ENCODE results near the gene CCNF. TPM values are rescaled to one million over a fixed set of nuclear protein-coding genes. Genes with fewer than 3 reads are reported as not detected.

CCNF gene
- total RNA-seq, 1 donor from 2014 or later: 0.43 TPM

DNA sequence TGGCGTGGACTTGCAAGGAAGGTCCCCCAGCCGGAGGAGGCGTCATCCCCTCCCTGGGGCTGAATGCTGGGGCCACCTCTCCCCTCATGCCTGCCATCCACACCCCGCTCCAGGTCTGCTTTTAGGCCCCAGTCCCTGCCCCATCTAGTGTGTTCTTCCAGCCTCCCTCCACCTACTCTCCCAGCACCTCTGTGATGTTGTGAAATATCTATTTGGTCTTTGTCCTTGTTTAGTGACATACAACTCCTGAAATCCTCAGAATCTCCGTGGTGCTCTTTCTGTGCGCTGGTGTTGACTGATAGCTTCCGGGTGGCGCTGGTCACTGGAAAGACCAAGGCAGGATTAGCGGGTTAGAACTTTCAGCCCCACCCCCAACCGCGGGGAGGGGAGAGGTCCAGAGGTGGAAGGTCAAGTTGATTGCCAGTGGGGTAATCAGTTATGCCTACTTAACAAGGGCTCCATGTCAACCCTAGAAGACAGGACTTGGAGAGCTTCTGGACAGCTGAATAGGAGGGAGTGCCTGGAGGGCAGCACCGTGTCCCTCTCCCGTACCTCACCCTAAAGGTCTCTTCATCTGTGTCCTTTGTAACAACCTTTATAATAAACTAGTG is 55.8 kb downstream of the CCNF start:
- DNase-seq (ENCODE audit: low spot score in 2 of 2): no peak
- no peaks in the 10 kb centered on the region for H3K27me3 ChIP-seq
- no peaks in the 10 kb centered on the region for H3K36me3 ChIP-seq
- no peaks in the 10 kb centered on the region for H3K9me3 ChIP-seq
- TF ChIP-seq, protein P1, sequence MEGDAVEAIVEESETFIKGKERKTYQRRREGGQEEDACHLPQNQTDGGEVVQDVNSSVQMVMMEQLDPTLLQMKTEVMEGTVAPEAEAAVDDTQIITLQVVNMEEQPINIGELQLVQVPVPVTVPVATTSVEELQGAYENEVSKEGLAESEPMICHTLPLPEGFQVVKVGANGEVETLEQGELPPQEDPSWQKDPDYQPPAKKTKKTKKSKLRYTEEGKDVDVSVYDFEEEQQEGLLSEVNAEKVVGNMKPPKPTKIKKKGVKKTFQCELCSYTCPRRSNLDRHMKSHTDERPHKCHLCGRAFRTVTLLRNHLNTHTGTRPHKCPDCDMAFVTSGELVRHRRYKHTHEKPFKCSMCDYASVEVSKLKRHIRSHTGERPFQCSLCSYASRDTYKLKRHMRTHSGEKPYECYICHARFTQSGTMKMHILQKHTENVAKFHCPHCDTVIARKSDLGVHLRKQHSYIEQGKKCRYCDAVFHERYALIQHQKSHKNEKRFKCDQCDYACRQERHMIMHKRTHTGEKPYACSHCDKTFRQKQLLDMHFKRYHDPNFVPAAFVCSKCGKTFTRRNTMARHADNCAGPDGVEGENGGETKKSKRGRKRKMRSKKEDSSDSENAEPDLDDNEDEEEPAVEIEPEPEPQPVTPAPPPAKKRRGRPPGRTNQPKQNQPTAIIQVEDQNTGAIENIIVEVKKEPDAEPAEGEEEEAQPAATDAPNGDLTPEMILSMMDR (IDR thresholded peaks at IDR 0.05): no peak
- H3K4me3 ChIP-seq: no peak overlapping the region
- no peak overlapping the region for H3K27ac ChIP-seq
- H3K4me1 ChIP-seq: peaks cover 8 to 17% of the 10 kb centered on the region in 2 donors
- intact Hi-C loops (cut with DNase I): no loop called here

DNA sequence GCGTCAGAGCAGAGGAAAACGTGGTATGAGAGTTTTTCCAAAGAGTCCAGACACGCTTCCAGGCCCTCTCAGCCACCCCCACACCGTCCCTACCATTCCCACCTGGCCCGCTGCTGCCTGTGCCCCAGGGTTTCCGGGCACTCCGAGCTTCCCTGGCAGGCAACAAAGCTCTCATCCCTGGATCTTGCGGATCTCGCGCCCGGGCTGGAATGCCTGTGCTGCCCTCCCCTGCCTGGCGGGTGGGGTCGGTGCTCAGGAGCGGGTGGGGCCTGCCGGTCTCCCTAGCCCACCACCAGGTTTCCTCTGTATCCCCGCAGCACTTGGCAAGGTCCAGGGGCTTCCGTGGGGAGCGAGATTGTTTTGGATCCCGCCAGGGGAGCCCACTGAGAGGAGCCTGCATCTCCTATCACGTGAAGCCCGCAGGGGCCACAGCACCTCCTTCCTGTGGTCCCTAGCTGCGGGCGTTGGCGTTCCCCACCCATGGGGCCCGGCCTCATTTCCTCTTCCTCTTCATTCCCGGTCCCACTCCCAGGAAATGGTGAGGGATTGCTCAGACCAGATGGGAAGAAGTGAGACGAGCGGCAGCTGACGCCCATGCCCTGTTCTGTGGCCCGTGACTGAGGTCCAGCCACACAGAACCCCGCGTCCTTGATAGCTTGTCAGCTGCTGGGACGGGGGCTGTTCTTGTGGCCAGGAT is 56.7 kb downstream of the CCNF start:
- no peaks in the 10 kb centered on the region for H3K27me3 ChIP-seq
- H3K9me3 ChIP-seq: no peaks in the 10 kb centered on the region
- no peak for DNase-seq (ENCODE audit: low spot score in 2 of 2)
- no peak overlapping the region for H3K4me3 ChIP-seq
- H3K27ac ChIP-seq: no peak overlapping the region
- no peaks in the 10 kb centered on the region for H3K36me3 ChIP-seq
- TF ChIP-seq, protein P1 (IDR thresholded peaks at IDR 0.05): no peak
- intact Hi-C loops (cut with DNase I): no loop called here
- peaks cover 8 to 17% of the 10 kb centered on the region in 2 donors for H3K4me1 ChIP-seq

DNA sequence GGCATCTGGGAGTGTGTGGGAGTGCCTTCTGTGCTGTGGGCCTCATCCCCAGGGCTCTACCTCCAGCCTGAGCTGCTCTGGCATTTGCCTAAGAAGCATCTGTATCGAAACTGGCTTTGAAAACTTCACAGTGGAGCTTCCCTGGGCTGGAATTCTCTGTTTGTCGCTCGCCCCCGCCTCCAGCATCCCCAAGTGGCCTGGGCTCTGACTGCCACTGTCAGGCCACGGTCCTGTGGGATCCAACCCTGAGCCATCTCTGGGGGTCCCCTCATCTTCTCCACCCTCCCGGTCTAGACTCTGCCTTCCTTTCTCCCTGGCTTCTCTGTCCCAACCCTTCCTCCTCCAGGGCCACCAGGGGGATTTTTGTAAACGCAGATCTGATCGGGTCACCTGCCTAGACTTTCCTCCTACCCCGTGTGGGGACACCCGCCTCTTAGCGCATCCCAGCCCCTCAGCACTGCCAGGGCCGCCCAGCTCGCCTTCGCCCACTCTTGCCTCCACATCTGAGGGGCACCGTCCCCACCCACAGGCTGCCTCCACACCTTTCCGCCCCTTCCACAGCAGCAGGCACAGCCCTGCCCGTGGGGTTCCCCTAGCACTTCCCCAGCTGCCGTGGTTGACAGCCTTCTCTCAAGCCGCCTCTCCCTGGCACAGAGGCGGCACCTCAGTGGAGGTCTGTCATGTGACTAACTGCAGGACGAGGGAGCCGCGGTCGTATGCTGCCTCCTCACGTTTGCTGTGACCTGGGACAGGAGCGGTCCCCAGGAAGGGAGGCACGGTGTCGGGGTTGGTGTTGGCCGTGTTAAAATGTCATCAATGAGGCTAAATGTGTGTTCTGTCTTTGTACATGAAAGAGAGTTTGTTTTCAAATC is 57.6 kb downstream of the CCNF start:
- no peak for DNase-seq (ENCODE audit: low spot score in 2 of 2)
- H3K36me3 ChIP-seq: no peaks in the 10 kb centered on the region
- TF ChIP-seq, protein P1 (IDR thresholded peaks at IDR 0.05): no peak
- peaks cover 8 to 17% of the 10 kb centered on the region in 2 donors for H3K4me1 ChIP-seq
- H3K9me3 ChIP-seq: no peaks in the 10 kb centered on the region
- intact Hi-C loops (cut with DNase I): no loop called here
- H3K27ac ChIP-seq: no peak overlapping the region
- H3K27me3 ChIP-seq: no peaks in the 10 kb centered on the region
- H3K4me3 ChIP-seq: no peak overlapping the region

DNA sequence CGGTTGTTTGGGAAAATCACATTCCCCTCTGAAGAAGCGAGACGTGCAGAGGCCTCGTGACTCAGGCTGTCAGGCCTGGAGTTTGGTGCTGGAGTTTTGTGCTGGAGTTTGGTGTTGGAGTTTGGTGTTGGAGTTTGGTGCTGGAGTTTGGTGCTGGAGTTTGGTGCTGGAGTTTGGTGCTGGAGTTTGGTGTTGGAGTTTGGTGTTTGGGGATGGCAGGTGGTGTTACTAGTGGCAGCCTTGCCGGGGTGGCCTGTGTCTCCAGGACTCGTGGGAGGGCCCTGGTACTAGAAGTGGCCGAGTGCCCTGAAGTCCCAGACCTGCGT is 58.2 kb downstream of the CCNF start:
- no peaks in the 10 kb centered on the region for H3K9me3 ChIP-seq
- intact Hi-C loops (cut with DNase I): no loop called here
- H3K27ac ChIP-seq: no peak overlapping the region
- no peaks in the 10 kb centered on the region for H3K36me3 ChIP-seq
- peaks cover 7 to 15% of the 10 kb centered on the region in 2 donors for H3K4me1 ChIP-seq
- DNase-seq (ENCODE audit: low spot score in 2 of 2): no peak
- H3K4me3 ChIP-seq: no peak overlapping the region
- TF ChIP-seq, protein P1 (IDR thresholded peaks at IDR 0.05): no peak
- H3K27me3 ChIP-seq: no peaks in the 10 kb centered on the region

DNA sequence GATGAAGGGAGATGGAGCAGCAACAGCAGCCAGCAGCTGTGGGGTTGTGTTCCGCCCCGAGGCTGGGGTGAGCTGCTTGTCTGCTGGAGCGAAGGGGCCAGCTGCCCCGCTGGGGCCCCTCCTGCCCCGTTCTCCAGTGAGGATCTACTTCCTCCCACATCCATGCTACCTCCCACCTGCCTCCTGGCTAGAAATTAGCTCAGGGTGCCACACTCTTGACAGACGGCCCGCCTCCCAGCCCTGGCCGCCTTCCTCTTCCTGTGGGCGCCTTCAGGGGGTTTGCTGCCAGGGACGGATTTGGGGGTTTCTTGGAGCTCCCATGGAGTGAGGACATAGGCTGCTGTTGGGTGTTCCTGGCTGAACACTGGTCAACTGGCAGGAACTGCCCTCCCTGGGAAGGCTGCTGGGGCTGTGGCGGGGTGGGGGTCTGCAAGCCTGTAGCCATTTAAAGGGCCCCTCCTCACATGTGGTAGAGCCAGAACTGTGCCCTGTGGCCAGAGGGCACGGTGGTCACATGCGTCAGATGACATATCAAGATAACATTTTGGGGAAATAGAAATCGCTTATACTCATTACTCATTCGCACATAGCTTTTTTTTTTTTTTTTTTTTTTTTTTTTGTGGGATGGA is 58.8 kb downstream of the CCNF start:
- H3K36me3 ChIP-seq: no peaks in the 10 kb centered on the region
- intact Hi-C loops (cut with DNase I): no loop called here
- no peaks in the 10 kb centered on the region for H3K9me3 ChIP-seq
- no peaks in the 10 kb centered on the region for H3K27me3 ChIP-seq
- no peak overlapping the region for H3K27ac ChIP-seq
- TF ChIP-seq, protein P1 (IDR thresholded peaks at IDR 0.05): no peak
- H3K4me1 ChIP-seq: peaks cover 6 to 9% of the 10 kb centered on the region in 2 donors
- H3K4me3 ChIP-seq: no peak overlapping the region
- no peak for DNase-seq (ENCODE audit: low spot score in 2 of 2)

Measured in ascending aorta (tissue), 2 donors.